ENCODE results near the gene PLCD3.

Gene PLCD3

DNA sequence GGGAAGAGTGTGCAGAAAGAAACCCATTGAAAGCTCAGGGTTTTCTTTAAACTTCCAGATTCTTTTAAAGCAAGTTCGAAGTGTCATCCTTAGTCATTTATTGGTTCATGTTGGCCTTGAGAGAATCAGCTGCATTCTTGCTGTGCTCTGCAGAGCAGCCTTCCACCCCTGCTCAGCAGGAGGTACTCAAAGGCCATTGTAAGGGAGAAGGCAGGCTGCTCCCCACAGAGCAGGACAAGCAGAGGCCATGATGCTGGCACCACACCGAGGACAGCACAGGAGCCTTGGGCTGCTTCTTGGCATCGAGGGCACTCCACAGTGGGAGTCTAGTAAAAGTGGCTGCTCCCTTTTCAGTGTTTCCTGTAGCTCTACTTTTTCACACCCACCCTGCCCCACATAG, 41.6 kb downstream of the PLCD3 start:
- TF ChIP-seq, protein P1, sequence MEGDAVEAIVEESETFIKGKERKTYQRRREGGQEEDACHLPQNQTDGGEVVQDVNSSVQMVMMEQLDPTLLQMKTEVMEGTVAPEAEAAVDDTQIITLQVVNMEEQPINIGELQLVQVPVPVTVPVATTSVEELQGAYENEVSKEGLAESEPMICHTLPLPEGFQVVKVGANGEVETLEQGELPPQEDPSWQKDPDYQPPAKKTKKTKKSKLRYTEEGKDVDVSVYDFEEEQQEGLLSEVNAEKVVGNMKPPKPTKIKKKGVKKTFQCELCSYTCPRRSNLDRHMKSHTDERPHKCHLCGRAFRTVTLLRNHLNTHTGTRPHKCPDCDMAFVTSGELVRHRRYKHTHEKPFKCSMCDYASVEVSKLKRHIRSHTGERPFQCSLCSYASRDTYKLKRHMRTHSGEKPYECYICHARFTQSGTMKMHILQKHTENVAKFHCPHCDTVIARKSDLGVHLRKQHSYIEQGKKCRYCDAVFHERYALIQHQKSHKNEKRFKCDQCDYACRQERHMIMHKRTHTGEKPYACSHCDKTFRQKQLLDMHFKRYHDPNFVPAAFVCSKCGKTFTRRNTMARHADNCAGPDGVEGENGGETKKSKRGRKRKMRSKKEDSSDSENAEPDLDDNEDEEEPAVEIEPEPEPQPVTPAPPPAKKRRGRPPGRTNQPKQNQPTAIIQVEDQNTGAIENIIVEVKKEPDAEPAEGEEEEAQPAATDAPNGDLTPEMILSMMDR (IDR thresholded peaks at IDR 0.05; ENCODE audit: control extremely low read depth, extremely low read depth, low read depth, missing control alignments): no peak
- no peak for DNase-seq (ENCODE audit: extremely low spot score)
- ChIA-PET POLR2A (no interaction called here), CTCF (interaction anchor here (3.2 kb wide), 1 partner anchor 8 kb away, joined by 17 read pairs; no protein-coding TSS in a partner anchor)

DNA sequence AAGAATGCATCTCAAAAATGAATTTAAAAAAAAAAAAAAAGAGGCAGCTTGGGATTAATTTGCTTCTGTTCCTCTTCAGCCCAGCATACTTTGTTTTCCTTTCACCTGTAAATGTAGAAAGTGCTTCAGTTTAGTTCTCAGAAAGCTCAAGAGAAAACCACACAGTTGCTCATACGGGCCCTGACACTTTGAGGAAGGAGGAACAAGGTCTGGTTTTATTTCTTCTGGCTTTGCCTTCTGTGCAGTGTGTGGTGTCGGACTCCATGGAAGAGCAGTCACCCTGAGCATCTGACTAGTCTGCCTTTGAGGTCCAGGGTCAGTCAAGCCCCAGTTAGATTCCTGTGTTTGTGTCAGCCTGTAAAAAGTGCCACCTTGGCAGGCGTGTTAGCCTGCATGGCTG, 43.6 kb downstream of the PLCD3 start:
- no peak for DNase-seq (ENCODE audit: extremely low spot score)
- ChIA-PET CTCF (interaction anchor here (0.8 to 3.2 kb wide), 4 partner anchors 10 to 168 kb away, joined by 3 to 17 read pairs (median 3); partner anchors contain the start of gene ACBD4), POLR2A (interaction anchor here (0.9 kb wide), 1 partner anchor 60 kb away, joined by 4 read pairs; no protein-coding TSS in a partner anchor)
- TF ChIP-seq, protein P1 (IDR thresholded peaks at IDR 0.05; ENCODE audit: control extremely low read depth, extremely low read depth, low read depth, missing control alignments): no peak

DNA sequence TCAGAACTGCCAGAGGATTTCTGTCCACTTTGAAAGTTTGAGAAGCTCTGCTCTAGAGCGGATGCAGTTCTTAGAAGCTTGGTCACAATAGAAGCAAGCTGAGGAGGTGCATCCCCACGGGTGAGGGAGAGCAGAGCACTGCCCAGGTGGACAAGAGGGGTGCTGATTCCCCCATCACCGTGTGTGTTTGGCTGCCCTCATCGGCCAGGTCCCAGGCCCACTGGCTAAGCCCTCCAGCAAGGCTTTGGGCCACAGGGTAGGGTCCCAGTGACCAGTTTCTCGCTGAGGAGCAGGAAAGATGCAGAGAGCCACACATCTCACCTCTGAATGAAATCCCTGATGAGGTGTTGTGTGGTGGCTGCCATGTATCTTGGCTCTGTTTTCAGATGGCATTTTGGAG, 44.3 kb downstream of the PLCD3 start:
- no peak for DNase-seq (ENCODE audit: extremely low spot score)
- ChIA-PET CTCF (interaction anchor here (1.7 to 3.2 kb wide), 2 partner anchors 11 to 168 kb away, joined by 5 to 17 read pairs; no protein-coding TSS in a partner anchor), POLR2A (no interaction called here)
- TF ChIP-seq, protein P1 (IDR thresholded peaks at IDR 0.05; ENCODE audit: control extremely low read depth, extremely low read depth, low read depth, missing control alignments): no peak

DNA sequence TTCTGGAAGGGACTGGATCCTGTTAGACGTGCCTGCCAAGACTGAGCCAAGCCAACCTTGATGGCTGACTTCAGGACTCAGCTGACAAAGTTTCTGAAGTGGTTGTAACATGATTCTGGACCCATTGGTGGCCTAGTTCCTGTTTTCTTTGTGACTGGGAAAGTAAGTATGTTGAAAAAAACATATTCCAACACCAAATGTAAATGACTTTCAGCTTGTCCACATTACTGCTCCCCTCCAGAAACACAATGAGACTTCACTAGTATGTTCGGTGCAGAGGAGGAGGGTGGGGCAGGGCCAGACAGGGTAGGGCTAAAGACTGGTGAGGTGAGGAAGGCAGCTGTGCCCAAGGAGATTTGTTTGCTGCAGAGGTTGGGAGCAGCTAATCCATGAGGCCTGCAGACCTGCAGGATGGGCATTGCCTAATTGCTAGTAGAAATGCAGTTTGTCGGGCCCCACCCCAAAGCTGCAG, 44.8 kb downstream of the PLCD3 start:
- CTCF ChIA-PET: interaction anchor here (1.6 to 3.7 kb wide), 3 partner anchors 12 to 167 kb away, joined by 5 to 21 read pairs (median 6); partner anchors contain the start of gene ACBD4
- no peak for DNase-seq (ENCODE audit: extremely low spot score)
- POLR2A ChIA-PET: no interaction called here
- TF ChIP-seq, protein P1 (IDR thresholded peaks at IDR 0.05; ENCODE audit: control extremely low read depth, extremely low read depth, low read depth, missing control alignments): no peak

DNA sequence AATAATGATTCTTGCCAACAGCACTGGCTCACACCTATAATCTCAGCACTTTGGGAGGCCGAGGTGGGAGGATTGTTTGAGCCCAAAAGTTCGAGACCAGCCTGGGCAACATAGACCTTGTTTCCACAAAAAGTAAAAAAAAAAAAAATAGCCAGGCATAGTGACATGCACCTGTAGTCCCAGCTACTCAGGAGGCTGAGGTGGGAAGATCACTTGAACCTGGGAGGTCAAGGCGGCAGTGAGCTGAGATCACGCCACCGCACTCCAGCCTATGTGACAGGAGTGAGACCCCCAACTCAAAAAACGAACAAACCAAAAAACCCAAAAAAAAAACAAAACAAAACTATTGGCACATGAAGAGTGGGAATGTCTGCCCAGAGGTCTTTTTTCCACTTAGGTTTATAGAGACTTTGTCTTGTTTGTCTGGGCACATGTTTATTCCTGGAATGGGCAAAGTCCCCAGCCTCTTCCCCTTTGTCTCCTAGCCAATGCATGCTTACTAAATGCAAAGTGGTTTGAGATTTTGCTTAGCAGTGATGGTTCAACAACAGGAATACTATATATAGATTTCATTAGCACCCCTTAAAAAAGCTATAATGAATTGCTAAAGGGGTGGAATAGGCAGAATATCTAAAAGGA, 45.3 kb downstream of the PLCD3 start:
- ChIA-PET CTCF (interaction anchor here (1.6 to 3.7 kb wide), 3 partner anchors 12 to 167 kb away, joined by 5 to 21 read pairs (median 6); partner anchors contain the start of gene ACBD4), POLR2A (no interaction called here)
- TF ChIP-seq, protein P1 (IDR thresholded peaks at IDR 0.05; ENCODE audit: control extremely low read depth, extremely low read depth, low read depth, missing control alignments): no peak

DNA sequence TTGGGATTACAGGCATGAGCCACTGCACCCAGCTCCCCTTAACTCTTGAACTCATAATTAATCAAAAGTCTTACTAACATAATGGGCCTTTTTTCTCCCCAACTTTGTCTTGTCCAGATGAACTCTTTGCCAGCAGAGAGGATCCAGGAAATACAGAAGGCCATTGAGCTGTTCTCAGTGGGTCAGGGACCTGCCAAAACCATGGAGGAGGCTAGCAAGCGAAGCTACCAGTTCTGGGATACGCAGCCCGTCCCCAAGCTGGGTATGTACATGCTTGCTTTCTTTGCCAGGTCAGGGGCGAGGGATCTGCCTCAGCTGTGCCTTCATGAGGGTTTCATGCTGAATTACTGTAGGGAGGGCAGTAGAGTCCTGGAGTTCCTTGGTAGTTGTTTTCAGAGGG, 45.9 kb downstream of the PLCD3 start:
- TF ChIP-seq, protein P1 (IDR thresholded peaks at IDR 0.05; ENCODE audit: control extremely low read depth, extremely low read depth, low read depth, missing control alignments): no peak
- ChIA-PET CTCF (interaction anchor here (0.9 to 3.7 kb wide), 4 partner anchors 13 to 166 kb away, joined by 3 to 21 read pairs (median 6); partner anchors contain the start of gene ACBD4), POLR2A (interaction anchor here (0.6 kb wide), 1 partner anchor 62 kb away, joined by 3 read pairs; no protein-coding TSS in a partner anchor)
- DNase-seq (ENCODE audit: extremely low spot score): no peak

More for the DNA sequence above, 45.3 kb downstream of the PLCD3 start:
- no peak for DNase-seq (ENCODE audit: extremely low spot score)

All from GM10248 (cell line).